Mesendoderm (in vitro differentiated cells): ENCODE data around the gene SERHL2.

ENCODE experiments used
- DNase-seq: peaks from one replicate; pipeline ENCODE4 v3.0.0; 2013
- H2AK5ac ChIP-seq: 2 replicates; pipeline ENCODE4 v1.6.1; 2013; ENCODE audit warnings: low read length, inconsistent platforms
- H2BK120ac ChIP-seq: 2 replicates; pipeline ENCODE4 v1.6.1; 2013; ENCODE audit warnings: low read depth, mild to moderate bottlenecking, low read length, moderate library complexity, mixed read lengths
- H2BK15ac ChIP-seq: replicated peaks from 2 replicates; pipeline ENCODE4 v1.6.1; 2013; ENCODE audit warnings: low read depth, mild to moderate bottlenecking, moderate library complexity
- H2BK5ac ChIP-seq: 2 replicates; pipeline ENCODE4 v1.6.1; 2013; ENCODE audit warnings: low read length, inconsistent platforms
- H3K18ac ChIP-seq: 2 replicates; pipeline ENCODE4 v1.6.1; 2013; ENCODE audit warnings: mild to moderate bottlenecking, low read length, mixed read lengths
- H3K23ac ChIP-seq: one replicate; pipeline ENCODE4 v1.6.1; 2013; ENCODE audit warnings: low read length
- H3K27ac ChIP-seq: 2 replicates; pipeline ENCODE4 v1.5.1; 2013; ENCODE audit warnings: low read depth, mild to moderate bottlenecking, inconsistent platforms, low read length, moderate library complexity
- H3K27me3 ChIP-seq: 2 replicates; pipeline ENCODE4 v1.6.1; 2013; ENCODE audit warnings: low read length, control low read depth, mild to moderate bottlenecking, inconsistent platforms; ENCODE audit not compliant: insufficient read depth, poor library complexity
- H3K36me3 ChIP-seq: 2 replicates; pipeline ENCODE4 v1.6.1; 2013; ENCODE audit warnings: low read length, inconsistent platforms; ENCODE audit not compliant: control insufficient read depth, insufficient read depth
- H3K4ac ChIP-seq: one replicate; pipeline ENCODE4 v1.6.1; 2013; ENCODE audit warnings: low read depth, mild to moderate bottlenecking, low read length, moderate library complexity
- H3K4me1 ChIP-seq: 2 replicates; pipeline ENCODE4 v1.6.1; 2013; ENCODE audit warnings: low read depth, low read length, inconsistent platforms; ENCODE audit not compliant: control insufficient read depth
- H3K4me2 ChIP-seq: 2 replicates; pipeline ENCODE4 v1.6.1; 2013; ENCODE audit warnings: low read length
- H3K4me3 ChIP-seq: 2 replicates; pipeline ENCODE4 v1.5.1; 2013; ENCODE audit warnings: mild to moderate bottlenecking, low read length
- H3K56ac ChIP-seq: one replicate; pipeline ENCODE4 v1.6.1; 2013; ENCODE audit warnings: low read length
- H3K79me1 ChIP-seq: 2 replicates; pipeline ENCODE4 v1.6.1; 2013; ENCODE audit warnings: low read length, inconsistent platforms
- H3K79me2 ChIP-seq: 2 replicates; pipeline ENCODE4 v1.6.1; 2013; ENCODE audit warnings: mild to moderate bottlenecking, low read length; ENCODE audit not compliant: control insufficient read depth, insufficient read depth
- H3K9ac ChIP-seq: 2 replicates; pipeline ENCODE4 v1.6.1; 2013; ENCODE audit warnings: low read length, inconsistent platforms
- H4K5ac ChIP-seq: one replicate; pipeline ENCODE4 v1.6.1; 2013; ENCODE audit warnings: low read length
- H4K8ac ChIP-seq: one replicate; pipeline ENCODE4 v1.6.1; 2013; ENCODE audit warnings: low read depth, mild to moderate bottlenecking, control low read depth, low read length, moderate library complexity
- WGBS: extraction: QIAGEN DNeasy Blood & Tissue Kit; methylation state at CpG from one replicate; pipeline ENCODE4 v1.1.7; 2013; ENCODE audit warnings: low lambda C conversion rate, missing lambda C conversion rate; ENCODE audit not compliant: insufficient coverage; ENCODE audit errors: extremely low coverage; 5-methylcytosine and 5-hydroxymethylcytosine counted together

Gene SERHL2

GRCh38 chr22:42582987-42583386 lies 29.2 kb downstream of the SERHL2 start:
- H3K27ac ChIP-seq: no peak overlapping the region
- DNase-seq: no peak
- H2BK120ac ChIP-seq: no peak overlapping the region
- H3K79me1 ChIP-seq: peaks cover 4% of the 10 kb centered on the region
- no peak overlapping the region for H3K9ac ChIP-seq
- no peak overlapping the region for H3K4ac ChIP-seq
- H2AK5ac ChIP-seq: no peak overlapping the region
- no peak overlapping the region for H2BK5ac ChIP-seq
- peaks cover 20% of the 10 kb centered on the region for H3K36me3 ChIP-seq
- WGBS: no CpG with 5 or more reads among the region's 1 CpG
- peaks cover 6% of the 10 kb centered on the region for H3K79me2 ChIP-seq
- no peak overlapping the region for H2BK15ac ChIP-seq
- H3K4me2 ChIP-seq: no peak overlapping the region
- no peak overlapping the region for H4K5ac ChIP-seq
- H3K4me1 ChIP-seq: no peaks in the 10 kb centered on the region
- no peak overlapping the region for H3K23ac ChIP-seq
- H3K18ac ChIP-seq: no peak overlapping the region
- no peak overlapping the region for H4K8ac ChIP-seq
- no peak overlapping the region for H3K4me3 ChIP-seq
- no peak overlapping the region for H3K56ac ChIP-seq
- H3K27me3 ChIP-seq: no peaks in the 10 kb centered on the region

DNA sequence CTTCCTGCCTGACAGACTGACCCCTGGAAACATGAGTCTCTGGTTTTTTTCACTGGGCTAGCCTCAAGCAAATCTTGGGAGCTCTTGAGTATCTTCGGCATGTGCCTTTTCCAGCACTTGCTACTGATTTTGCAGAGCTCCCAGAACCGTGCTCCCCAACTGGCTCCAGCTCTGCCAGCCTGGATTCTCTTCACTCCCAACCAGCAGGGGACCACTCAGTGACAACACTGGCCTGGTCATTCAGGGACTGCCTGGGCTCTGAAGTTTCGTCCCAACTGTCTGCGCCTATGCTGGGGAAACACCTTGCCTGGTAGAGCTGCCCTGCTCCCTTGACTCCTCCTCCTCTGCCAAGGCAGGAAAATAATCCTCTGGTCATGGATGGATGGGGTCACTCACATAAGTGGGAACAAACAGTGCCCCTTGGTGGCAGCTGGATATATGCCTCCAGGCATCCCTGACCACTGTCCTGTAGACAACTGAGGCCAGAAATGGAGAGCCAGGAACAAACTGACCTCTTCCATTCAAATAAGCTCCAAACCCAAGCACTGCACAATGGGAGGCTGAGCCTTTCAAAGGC lies 30.7 kb downstream of the SERHL2 start:
- no peak for DNase-seq
- Histone ChIP-seq H3K27ac (no peak overlapping the region), H3K79me1 (peaks cover 4% of the 10 kb centered on the region), H2BK5ac (no peak overlapping the region), H4K5ac (no peak overlapping the region), H3K9ac (no peak overlapping the region), H3K4ac (no peak overlapping the region), H3K4me1 (no peaks in the 10 kb centered on the region), H3K79me2 (peaks cover 6% of the 10 kb centered on the region), H3K18ac (no peak overlapping the region), H3K27me3 (no peaks in the 10 kb centered on the region), H3K4me2 (no peak overlapping the region), H3K4me3 (no peak overlapping the region), H2BK15ac (no peak overlapping the region), H3K56ac (no peak overlapping the region), H2AK5ac (no peak overlapping the region), H2BK120ac (no peak overlapping the region), H3K23ac (no peak overlapping the region), H4K8ac (no peak overlapping the region), H3K36me3 (peaks cover 19% of the 10 kb centered on the region)
- no CpG with 5 or more reads among the region's 4 CpGs for WGBS

DNA sequence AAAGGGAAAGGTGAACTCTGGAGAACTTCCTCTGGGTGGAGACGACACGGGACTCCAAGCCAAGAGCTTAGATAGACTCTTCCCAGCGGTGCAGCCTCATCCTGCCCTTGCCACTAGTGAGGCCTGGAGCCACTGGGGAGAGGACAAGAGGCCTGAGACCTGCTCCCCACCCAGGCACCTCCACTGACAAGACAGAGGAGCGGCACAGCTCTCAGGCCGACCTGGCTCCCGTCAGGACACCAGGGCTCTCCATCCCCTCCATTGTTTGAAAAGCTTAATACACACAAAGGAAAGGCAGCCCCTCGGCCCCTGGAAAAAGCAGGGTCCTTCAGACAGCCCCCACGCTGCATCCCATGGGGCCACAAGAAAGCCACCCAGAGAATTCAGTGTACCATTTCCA lies 31.3 kb downstream of the SERHL2 start:
- H3K79me1 ChIP-seq: peaks cover 2% of the 10 kb centered on the region
- H3K9ac ChIP-seq: no peak overlapping the region
- no peak overlapping the region for H3K4ac ChIP-seq
- no peak overlapping the region for H3K27ac ChIP-seq
- no peak overlapping the region for H4K5ac ChIP-seq
- no peak for DNase-seq
- H2BK120ac ChIP-seq: no peak overlapping the region
- no peak overlapping the region for H3K18ac ChIP-seq
- no peak overlapping the region for H2BK15ac ChIP-seq
- H3K4me3 ChIP-seq: no peak overlapping the region
- no peak overlapping the region for H3K56ac ChIP-seq
- H4K8ac ChIP-seq: no peak overlapping the region
- H3K27me3 ChIP-seq: no peaks in the 10 kb centered on the region
- H3K23ac ChIP-seq: no peak overlapping the region
- H3K4me2 ChIP-seq: no peak overlapping the region
- H3K79me2 ChIP-seq: peaks cover 5% of the 10 kb centered on the region
- no peak overlapping the region for H2AK5ac ChIP-seq
- H2BK5ac ChIP-seq: no peak overlapping the region
- H3K4me1 ChIP-seq: no peaks in the 10 kb centered on the region
- peaks cover 19% of the 10 kb centered on the region for H3K36me3 ChIP-seq
- no CpG with 5 or more reads among the region's 8 CpGs for WGBS

DNA sequence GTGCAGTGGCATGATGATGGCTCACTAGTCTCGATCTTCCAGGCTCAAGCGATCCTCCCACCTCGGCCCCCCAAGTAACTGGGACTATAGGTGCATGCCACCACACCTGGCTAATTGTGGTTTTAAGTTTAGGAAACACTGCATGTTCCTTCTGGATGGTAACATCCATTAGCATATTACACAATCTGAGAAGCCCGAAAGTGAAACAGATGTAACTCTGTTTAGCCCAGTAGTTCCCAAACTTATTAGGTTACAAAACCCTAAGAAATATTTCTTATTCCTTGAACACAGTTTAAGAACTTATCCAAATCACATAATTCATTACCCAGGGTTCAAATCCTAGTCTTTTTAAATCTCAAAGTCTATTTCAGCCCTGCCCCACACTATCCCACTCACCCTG lies 32.6 kb downstream of the SERHL2 start:
- Histone ChIP-seq H3K4me1 (no peaks in the 10 kb centered on the region), H3K27ac (no peak overlapping the region), H3K9ac (no peak overlapping the region), H4K8ac (no peak overlapping the region), H3K27me3 (no peaks in the 10 kb centered on the region), H3K18ac (no peak overlapping the region), H3K79me1 (peaks cover 2% of the 10 kb centered on the region), H3K23ac (no peak overlapping the region), H3K4me3 (no peak overlapping the region), H2BK15ac (no peak overlapping the region), H3K56ac (no peak overlapping the region), H2BK5ac (no peak overlapping the region), H3K36me3 (peaks cover 21% of the 10 kb centered on the region), H4K5ac (no peak overlapping the region), H2AK5ac (no peak overlapping the region), H3K79me2 (peaks cover 2% of the 10 kb centered on the region), H2BK120ac (no peak overlapping the region), H3K4me2 (no peak overlapping the region), H3K4ac (no peak overlapping the region)
- WGBS: no CpG with 5 or more reads among the region's 4 CpGs
- no peak for DNase-seq

DNA sequence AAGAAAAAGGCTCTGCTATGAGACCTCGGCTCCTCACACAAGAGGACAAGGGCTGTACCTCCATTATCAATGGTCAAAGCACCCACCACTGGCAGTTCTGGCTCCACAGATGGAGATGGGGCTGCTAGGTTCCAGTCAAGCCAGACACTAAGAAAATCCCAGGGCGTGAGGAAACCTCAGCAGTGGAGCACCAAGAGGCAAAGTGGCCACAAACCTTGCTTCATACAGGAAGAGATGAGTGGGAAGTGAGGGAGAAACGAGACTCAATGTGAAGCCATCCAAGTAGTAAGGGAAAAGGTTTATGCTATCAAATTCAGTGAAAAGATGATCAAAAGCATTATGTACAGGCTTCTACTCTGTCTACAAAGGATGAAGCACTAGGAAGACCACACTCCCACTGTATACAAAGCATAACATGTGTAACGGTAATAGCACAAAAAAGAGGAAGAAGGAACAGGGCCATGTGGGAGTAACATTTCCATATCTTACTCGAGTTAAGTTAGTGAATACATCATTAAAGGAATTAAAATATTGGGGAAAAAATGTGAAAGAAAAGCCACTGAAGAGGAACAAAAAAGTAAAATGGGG lies 33.9 kb downstream of the SERHL2 start:
- Histone ChIP-seq H3K36me3 (peaks cover 26% of the 10 kb centered on the region), H2BK5ac (no peak overlapping the region), H2BK15ac (no peak overlapping the region), H4K8ac (no peak overlapping the region), H2AK5ac (no peak overlapping the region), H3K79me1 (peaks cover 2% of the 10 kb centered on the region), H3K56ac (no peak overlapping the region), H2BK120ac (no peak overlapping the region), H3K4me2 (no peak overlapping the region), H4K5ac (no peak overlapping the region), H3K27me3 (no peaks in the 10 kb centered on the region), H3K18ac (no peak overlapping the region), H3K79me2 (no peaks in the 10 kb centered on the region), H3K4ac (no peak overlapping the region), H3K27ac (no peak overlapping the region), H3K9ac (no peak overlapping the region), H3K23ac (no peak overlapping the region), H3K4me1 (no peaks in the 10 kb centered on the region), H3K4me3 (no peak overlapping the region)
- DNase-seq: no peak
- WGBS: no CpG with 5 or more reads among the region's 5 CpGs

DNA sequence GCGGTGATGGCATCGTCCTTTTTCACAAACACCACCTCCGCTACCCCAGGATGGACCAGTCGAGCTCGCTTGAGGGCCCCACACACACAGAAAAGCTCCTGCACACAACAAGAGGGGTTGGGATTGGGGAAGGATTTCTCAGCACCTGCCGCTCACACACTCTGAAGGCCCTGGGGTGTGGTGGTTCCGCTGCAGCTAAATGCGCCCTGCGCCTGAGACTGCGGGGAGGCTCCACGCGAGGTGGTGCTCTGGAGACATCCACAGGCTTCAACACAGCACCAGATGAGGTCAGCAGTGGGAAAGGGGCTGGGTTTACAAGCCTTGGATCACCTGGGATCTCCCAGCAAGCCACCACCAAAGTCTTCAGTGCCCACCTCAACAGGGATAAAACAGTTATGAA lies 38.2 kb downstream of the SERHL2 start:
- H4K5ac ChIP-seq: no peak overlapping the region
- H2BK15ac ChIP-seq: no peak overlapping the region
- no peaks in the 10 kb centered on the region for H3K79me2 ChIP-seq
- no peak overlapping the region for H3K56ac ChIP-seq
- H3K4me2 ChIP-seq: no peak overlapping the region
- peaks cover 4% of the 10 kb centered on the region for H3K79me1 ChIP-seq
- H3K4ac ChIP-seq: no peak overlapping the region
- DNase-seq: no peak
- no peak overlapping the region for H2BK5ac ChIP-seq
- H3K36me3 ChIP-seq: peaks cover 32% of the 10 kb centered on the region
- H3K9ac ChIP-seq: no peak overlapping the region
- no CpG with 5 or more reads among the region's 12 CpGs for WGBS
- no peak overlapping the region for H3K18ac ChIP-seq
- H3K27me3 ChIP-seq: no peaks in the 10 kb centered on the region
- no peak overlapping the region for H4K8ac ChIP-seq
- no peak overlapping the region for H3K4me3 ChIP-seq
- no peak overlapping the region for H3K27ac ChIP-seq
- no peak overlapping the region for H2AK5ac ChIP-seq
- H3K4me1 ChIP-seq: no peaks in the 10 kb centered on the region
- H3K23ac ChIP-seq: no peak overlapping the region
- H2BK120ac ChIP-seq: no peak overlapping the region
